ENCODE measurements around the gene ALG8. TPM values are rescaled to one million over a fixed set of nuclear protein-coding genes. Genes with fewer than 3 reads are reported as not detected.

Gene ALG8
- total and polyA plus RNA-seq, 2 experiments from 2014 or later: 94.3 to 130 TPM

DNA sequence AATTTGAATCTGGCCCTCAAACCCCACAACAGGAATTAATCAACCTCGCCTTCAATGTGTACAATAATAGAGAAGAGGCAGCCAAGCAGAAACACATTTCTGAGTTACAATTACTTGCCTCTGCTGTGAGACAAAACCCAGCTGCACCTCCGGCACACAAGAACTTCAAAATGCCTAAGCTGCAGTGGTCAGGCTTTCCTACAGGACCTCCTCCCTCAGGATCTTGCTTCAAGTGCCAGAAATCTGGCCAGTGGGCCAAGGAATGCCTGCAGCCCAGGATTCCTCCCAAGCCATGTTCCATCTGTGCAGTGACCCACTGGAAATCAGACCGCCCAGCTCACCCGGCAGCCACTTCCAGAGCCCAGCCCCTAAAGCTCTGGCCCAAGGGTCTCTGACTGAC, 56.4 kb downstream of the ALG8 start (continued):
- TF ChIP-seq, protein P1, sequence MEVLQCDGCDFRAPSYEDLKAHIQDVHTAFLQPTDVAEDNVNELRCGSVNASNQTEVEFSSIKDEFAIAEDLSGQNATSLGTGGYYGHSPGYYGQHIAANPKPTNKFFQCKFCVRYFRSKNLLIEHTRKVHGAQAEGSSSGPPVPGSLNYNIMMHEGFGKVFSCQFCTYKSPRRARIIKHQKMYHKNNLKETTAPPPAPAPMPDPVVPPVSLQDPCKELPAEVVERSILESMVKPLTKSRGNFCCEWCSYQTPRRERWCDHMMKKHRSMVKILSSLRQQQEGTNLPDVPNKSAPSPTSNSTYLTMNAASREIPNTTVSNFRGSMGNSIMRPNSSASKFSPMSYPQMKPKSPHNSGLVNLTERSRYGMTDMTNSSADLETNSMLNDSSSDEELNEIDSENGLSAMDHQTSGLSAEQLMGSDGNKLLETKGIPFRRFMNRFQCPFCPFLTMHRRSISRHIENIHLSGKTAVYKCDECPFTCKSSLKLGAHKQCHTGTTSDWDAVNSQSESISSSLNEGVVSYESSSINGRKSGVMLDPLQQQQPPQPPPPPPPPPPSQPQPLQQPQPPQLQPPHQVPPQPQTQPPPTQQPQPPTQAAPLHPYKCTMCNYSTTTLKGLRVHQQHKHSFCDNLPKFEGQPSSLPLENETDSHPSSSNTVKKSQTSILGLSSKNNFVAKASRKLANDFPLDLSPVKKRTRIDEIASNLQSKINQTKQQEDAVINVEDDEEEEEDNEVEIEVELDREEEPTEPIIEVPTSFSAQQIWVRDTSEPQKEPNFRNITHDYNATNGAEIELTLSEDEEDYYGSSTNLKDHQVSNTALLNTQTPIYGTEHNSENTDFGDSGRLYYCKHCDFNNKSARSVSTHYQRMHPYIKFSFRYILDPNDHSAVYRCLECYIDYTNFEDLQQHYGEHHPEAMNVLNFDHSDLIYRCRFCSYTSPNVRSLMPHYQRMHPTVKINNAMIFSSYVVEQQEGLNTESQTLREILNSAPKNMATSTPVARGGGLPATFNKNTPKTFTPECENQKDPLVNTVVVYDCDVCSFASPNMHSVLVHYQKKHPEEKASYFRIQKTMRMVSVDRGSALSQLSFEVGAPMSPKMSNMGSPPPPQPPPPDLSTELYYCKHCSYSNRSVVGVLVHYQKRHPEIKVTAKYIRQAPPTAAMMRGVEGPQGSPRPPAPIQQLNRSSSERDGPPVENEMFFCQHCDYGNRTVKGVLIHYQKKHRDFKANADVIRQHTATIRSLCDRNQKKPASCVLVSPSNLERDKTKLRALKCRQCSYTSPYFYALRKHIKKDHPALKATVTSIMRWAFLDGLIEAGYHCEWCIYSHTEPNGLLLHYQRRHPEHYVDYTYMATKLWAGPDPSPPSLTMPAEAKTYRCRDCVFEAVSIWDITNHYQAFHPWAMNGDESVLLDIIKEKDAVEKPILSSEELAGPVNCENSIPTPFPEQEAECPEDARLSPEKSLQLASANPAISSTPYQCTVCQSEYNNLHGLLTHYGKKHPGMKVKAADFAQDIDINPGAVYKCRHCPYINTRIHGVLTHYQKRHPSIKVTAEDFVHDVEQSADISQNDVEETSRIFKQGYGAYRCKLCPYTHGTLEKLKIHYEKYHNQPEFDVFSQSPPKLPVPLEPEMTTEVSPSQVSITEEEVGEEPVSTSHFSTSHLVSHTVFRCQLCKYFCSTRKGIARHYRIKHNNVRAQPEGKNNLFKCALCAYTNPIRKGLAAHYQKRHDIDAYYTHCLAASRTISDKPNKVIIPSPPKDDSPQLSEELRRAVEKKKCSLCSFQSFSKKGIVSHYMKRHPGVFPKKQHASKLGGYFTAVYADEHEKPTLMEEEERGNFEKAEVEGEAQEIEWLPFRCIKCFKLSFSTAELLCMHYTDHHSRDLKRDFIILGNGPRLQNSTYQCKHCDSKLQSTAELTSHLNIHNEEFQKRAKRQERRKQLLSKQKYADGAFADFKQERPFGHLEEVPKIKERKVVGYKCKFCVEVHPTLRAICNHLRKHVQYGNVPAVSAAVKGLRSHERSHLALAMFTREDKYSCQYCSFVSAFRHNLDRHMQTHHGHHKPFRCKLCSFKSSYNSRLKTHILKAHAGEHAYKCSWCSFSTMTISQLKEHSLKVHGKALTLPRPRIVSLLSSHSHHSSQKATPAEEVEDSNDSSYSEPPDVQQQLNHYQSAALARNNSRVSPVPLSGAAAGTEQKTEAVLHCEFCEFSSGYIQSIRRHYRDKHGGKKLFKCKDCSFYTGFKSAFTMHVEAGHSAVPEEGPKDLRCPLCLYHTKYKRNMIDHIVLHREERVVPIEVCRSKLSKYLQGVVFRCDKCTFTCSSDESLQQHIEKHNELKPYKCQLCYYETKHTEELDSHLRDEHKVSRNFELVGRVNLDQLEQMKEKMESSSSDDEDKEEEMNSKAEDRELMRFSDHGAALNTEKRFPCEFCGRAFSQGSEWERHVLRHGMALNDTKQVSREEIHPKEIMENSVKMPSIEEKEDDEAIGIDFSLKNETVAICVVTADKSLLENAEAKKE (CRISPR knock-in tag; IDR thresholded peaks at IDR 0.05): no peak

DNA sequence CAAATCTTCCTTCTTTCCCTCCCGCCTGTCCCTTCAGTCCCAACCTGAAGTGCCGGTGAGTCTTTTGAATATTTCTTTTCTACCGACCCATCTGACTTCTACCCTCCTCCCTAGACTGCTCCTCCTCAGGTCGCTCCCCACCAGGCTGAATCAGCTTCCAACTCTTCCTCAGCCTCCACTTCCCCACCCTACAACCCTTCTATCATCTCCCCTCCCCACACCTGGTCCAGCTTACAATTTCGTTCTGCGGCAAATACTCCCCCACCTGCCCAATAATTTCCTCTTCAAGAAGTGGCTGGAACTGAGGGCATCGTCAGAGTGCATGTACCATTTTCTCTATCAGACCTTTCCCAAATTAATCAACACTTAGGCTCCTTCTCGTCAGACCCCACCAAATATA, 57.3 kb downstream of the ALG8 start:
- peaks cover 9% of the 10 kb centered on the region for H3K4me1 Mint-ChIP-seq
- no peak for TF ChIP-seq POLR2AphosphoS5 (IDR thresholded peaks at IDR 0.05; ENCODE audit: low read depth)
- no peaks in the 10 kb centered on the region for H3K27me3 ChIP-seq (ENCODE audit: insufficient read depth)
- no peaks in the 10 kb centered on the region for H3K27me3 Mint-ChIP-seq (ENCODE audit: insufficient read depth, low read depth, poor library complexity)
- H3K4me2 ChIP-seq: no peak overlapping the region
- H4K20me1 ChIP-seq (replicated peaks; ENCODE audit: insufficient read depth): peaks cover 12% of the 10 kb centered on the region
- no peaks in the 10 kb centered on the region for H3K36me3 ChIP-seq (ENCODE audit: insufficient read depth)
- peaks cover 3% of the 10 kb centered on the region; the same call in 1 of the 2 replicates for H3K4me1 ChIP-seq (ENCODE audit: insufficient read depth)
- 0 out of 2 replicates have a peak, but pooled peaks cover 4% of the 10 kb centered on the region for H3K9me2 ChIP-seq (ENCODE audit: insufficient read depth)
- H3K9me3 Mint-ChIP-seq: no peaks in the 10 kb centered on the region
- no peak overlapping the region; the same call in 2 of the 3 replicates for H3K4me3 Mint-ChIP-seq
- no peak overlapping the region for H3K4me3 ChIP-seq
- 0 out of 2 replicates have a peak, but pooled peaks cover 4% of the 10 kb centered on the region for H3F3A ChIP-seq (replicated peaks; ENCODE audit: low read depth)
- DNase-seq (ENCODE audit: low spot score) (no peak), ATAC-seq (no peak)
- no peak overlapping the region for H3K27ac Mint-ChIP-seq
- no peak overlapping the region for H2AFZ ChIP-seq
- 0 out of 3 replicates have a peak, but pooled peaks cover 2% of the 10 kb centered on the region for H3K36me3 Mint-ChIP-seq (ENCODE audit: low read depth)
- no peak overlapping the region for H3K27ac ChIP-seq (ENCODE audit: low read depth)
- peaks cover 24% of the 10 kb centered on the region for H3K79me2 ChIP-seq (replicated peaks; ENCODE audit: insufficient read depth)

DNA sequence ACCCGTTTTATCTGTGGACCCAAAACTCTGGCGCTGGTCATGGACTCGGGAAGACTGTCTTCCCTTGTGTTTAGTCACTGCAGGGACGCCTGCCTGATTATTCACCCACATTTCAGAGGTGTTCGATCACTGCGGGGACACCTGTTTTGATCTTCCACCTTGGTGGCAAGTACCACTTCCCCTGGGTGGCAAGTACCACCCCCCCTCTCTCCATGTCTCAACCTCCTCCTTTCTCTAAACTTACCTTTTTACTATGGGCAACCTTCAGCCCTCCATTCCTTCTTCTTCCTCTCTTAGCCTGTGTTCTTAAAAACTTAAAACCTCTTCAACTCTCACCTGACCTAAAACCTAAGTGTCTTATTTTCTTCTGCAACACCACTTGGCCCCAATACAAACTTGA, 57.8 kb downstream of the ALG8 start:
- H3K36me3 Mint-ChIP-seq (ENCODE audit: low read depth): 0 out of 3 replicates have a peak, but pooled peaks cover 2% of the 10 kb centered on the region
- no peak overlapping the region for H3K27ac ChIP-seq (ENCODE audit: low read depth)
- 0 out of 2 replicates have a peak, but pooled peaks cover 7% of the 10 kb centered on the region for H3F3A ChIP-seq (replicated peaks; ENCODE audit: low read depth)
- H3K4me2 ChIP-seq: no peak overlapping the region
- H3K79me2 ChIP-seq (replicated peaks; ENCODE audit: insufficient read depth): peaks cover 30% of the 10 kb centered on the region
- H3K4me1 Mint-ChIP-seq: peaks cover 9% of the 10 kb centered on the region
- H3K36me3 ChIP-seq (ENCODE audit: insufficient read depth): no peaks in the 10 kb centered on the region
- no peak for DNase-seq (ENCODE audit: low spot score)
- H3K27me3 Mint-ChIP-seq (ENCODE audit: insufficient read depth, low read depth, poor library complexity): no peaks in the 10 kb centered on the region
- no peak overlapping the region; the same call in 2 of the 3 replicates for H3K4me3 Mint-ChIP-seq
- 0 out of 2 replicates have a peak, but pooled peaks cover 4% of the 10 kb centered on the region for H3K9me2 ChIP-seq (ENCODE audit: insufficient read depth)
- H3K9me3 Mint-ChIP-seq: no peaks in the 10 kb centered on the region
- H3K4me3 ChIP-seq: no peak overlapping the region
- H3K27ac Mint-ChIP-seq: no peak overlapping the region
- ATAC-seq: no peak
- peaks cover 17% of the 10 kb centered on the region for H4K20me1 ChIP-seq (replicated peaks; ENCODE audit: insufficient read depth)
- TF ChIP-seq, protein P2, sequence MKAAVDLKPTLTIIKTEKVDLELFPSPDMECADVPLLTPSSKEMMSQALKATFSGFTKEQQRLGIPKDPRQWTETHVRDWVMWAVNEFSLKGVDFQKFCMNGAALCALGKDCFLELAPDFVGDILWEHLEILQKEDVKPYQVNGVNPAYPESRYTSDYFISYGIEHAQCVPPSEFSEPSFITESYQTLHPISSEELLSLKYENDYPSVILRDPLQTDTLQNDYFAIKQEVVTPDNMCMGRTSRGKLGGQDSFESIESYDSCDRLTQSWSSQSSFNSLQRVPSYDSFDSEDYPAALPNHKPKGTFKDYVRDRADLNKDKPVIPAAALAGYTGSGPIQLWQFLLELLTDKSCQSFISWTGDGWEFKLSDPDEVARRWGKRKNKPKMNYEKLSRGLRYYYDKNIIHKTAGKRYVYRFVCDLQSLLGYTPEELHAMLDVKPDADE (IDR thresholded peaks at IDR 0.05): no peak
- TF ChIP-seq, protein P3, sequence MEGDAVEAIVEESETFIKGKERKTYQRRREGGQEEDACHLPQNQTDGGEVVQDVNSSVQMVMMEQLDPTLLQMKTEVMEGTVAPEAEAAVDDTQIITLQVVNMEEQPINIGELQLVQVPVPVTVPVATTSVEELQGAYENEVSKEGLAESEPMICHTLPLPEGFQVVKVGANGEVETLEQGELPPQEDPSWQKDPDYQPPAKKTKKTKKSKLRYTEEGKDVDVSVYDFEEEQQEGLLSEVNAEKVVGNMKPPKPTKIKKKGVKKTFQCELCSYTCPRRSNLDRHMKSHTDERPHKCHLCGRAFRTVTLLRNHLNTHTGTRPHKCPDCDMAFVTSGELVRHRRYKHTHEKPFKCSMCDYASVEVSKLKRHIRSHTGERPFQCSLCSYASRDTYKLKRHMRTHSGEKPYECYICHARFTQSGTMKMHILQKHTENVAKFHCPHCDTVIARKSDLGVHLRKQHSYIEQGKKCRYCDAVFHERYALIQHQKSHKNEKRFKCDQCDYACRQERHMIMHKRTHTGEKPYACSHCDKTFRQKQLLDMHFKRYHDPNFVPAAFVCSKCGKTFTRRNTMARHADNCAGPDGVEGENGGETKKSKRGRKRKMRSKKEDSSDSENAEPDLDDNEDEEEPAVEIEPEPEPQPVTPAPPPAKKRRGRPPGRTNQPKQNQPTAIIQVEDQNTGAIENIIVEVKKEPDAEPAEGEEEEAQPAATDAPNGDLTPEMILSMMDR (conservative IDR thresholded peaks at IDR 0.05; ENCODE audit: low read depth in 2 of 2): no peak
- TF ChIP-seq JUNB (IDR thresholded peaks at IDR 0.05; ENCODE audit: unreplicated experiment): no peak
- no peak for TF ChIP-seq EZH2phosphoT487 (IDR thresholded peaks at IDR 0.05; ENCODE audit: unreplicated experiment)
- TF ChIP-seq STAT1 (IDR thresholded peaks at IDR 0.05; ENCODE audit: unreplicated experiment): no peak
- H3K27me3 ChIP-seq (ENCODE audit: insufficient read depth): no peaks in the 10 kb centered on the region
- no peak overlapping the region for H2AFZ ChIP-seq
- peaks cover 3% of the 10 kb centered on the region; the same call in 1 of the 2 replicates for H3K4me1 ChIP-seq (ENCODE audit: insufficient read depth)

Measured in GM23338 (cell line).